Glomerular endothelial cell (primary cell): ENCODE results near the gene TET3. TPM values are rescaled to one million over a fixed set of nuclear protein-coding genes. Genes with fewer than 3 reads are reported as not detected.
A peak's percentile ranks its signal among the peaks of the same experiment; 100 is the strongest.

Experiments used
- DNase-seq: peaks from one replicate; pipeline ENCODE4 v3.0.0-alpha.2; 2011; ENCODE audit warnings: low read depth, low spot score; ENCODE audit errors: extremely low read depth
- total RNA-seq: library from RNA; depleted of rRNA; stranded (reverse); fragments of >200 nt; gene quantifications from 2 replicates; pipeline ENCODE4 v1.2.3, GENCODE V29; 2015

Gene TET3
- total RNA-seq, 1 donor from 2014 or later: 13.7 TPM

DNA sequence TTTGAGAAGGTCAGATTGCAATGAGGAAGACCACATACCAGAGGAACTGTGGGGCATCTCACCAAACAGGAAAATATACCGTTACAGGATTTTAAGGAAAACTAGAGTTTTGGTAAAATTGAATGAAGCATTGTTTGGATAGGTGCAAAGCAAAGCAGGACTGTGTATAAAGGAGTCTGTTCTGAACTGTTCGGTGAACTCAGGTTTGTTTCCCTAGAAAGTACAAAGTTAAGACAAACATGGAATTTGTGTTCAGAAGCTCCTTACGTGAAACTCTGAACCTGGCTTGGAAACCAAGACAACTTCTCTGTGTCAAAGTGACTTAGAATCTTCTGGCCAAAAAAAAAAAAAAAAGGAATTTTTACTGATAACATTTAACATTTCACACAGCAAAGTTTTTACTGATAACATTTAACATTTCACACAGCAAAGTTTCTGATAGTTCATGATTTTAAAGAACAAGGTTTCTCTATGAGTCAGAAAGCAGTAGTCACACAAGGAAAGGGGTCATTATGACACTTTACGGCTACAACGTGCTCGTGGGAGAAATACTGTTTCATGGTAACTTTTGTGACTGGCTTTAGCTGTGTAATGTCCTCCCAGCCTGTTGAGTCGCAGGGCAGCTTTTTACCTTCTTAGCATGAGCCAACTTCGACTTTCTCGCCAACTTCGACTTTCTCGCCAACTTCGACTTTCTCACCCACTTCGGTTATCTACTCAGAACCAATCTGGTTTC is 21.2 kb upstream of the TET3 start:
- no peak for DNase-seq

DNA sequence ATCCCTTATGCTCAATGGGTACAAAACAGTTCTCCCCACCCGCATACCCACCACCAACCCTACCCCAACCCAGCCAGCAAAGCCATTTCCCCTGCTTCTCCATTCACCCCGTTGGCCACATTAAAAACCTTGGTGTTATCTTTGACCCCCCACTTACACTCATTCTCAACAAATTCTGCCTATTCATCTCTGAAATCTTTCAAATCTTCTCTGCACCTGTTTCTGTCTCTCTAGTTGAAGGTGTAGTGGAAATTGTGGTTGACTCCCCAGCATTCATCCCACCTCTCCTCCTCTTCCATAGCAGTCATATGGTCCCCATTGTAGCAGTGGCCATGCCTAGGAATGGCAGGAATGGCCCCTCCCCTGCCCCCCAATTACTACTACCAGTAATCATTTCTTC is 20.5 kb upstream of the TET3 start:
- no peak for DNase-seq

- DNase-seq: no peak
These were observed 19.7 kb upstream of the TET3 start for GRCh38 chr2:73965053-73965452.

- DNase-seq: no peak
These were observed 16.3 kb upstream of the TET3 start for GRCh38 chr2:73968357-73968937.

DNA sequence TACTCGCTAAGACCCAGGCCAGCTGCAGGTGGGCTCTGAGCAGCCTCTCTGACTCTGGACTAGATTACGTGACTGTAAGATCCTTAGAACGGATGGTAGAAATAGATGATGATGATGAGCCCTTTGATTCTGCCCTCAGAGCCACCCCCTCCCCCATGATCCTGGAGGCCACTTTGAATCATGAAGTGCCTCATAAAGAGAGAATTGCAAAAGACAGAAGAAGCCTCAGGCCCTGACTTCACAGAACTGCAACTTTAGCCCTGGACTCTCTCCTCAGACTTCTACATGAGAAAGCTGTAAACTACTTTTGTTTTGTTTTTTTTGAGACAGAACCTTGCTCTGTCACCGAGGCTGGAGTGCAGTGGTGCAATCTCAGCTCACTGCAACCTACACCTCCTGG is 15.4 kb upstream of the TET3 start:
- DNase-seq: no peak

DNA sequence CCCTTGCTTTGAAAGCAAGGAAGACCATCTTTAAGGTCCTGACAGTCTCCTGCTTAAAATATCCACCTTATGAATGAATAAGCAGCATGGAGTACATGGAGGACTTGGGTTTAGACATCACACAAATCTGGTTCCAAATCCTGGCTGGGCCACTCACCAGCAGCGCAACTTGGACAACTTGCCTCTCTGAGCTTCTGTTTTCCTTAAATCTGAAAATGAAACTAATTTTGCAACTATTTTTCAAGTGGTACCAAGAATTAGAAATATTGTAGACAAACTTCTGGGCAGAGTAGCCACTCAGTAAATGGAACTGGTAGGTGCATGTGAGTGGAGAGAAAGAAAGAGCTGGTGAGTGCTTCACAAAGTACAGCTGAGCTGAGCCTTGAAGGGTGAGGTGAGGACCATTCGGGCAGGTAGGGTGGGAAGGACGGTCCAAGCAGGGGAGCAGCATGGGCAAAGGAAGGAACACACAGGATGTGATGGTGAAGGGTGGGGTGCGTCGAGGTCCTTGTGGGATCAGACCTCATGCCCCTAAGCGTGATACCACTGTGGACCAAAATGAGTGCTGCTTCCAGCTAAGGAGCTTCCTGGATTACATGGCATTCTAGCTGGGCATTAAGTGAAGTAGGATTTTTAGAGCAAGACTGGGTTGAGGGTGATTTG is 14.4 kb upstream of the TET3 start:
- no peak for DNase-seq

- DNase-seq: no peak
These were observed 13.7 kb upstream of the TET3 start for GRCh38 chr2:73970850-73971471.

- DNase-seq: no peak
These were observed 13.0 kb upstream of the TET3 start for GRCh38 chr2:73971722-73972121.

DNA sequence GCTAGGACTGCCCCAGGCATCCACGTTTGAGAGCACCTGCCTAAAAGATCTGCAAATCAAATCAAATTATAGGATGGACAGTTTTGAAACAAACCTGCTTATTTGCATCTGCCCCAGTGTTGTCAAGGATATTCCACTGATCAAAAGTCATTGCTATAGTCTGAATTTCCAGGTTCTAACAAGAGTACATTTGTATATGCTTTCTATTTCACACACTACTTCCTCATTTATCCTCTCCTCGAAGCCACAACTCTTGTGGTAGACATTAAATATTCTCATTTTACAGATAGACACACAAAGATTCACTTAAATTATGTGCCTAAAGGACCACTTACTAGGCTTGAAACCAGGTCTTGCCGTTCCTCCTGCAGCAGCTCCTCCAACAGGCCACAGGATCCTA is 11.9 kb upstream of the TET3 start:
- no peak for DNase-seq

- DNase-seq: no peak
These were observed 9.0 kb upstream of the TET3 start for GRCh38 chr2:73975731-73976130.

- DNase-seq: no peak
These were observed 7.9 kb upstream of the TET3 start for GRCh38 chr2:73976803-73977202.

DNA sequence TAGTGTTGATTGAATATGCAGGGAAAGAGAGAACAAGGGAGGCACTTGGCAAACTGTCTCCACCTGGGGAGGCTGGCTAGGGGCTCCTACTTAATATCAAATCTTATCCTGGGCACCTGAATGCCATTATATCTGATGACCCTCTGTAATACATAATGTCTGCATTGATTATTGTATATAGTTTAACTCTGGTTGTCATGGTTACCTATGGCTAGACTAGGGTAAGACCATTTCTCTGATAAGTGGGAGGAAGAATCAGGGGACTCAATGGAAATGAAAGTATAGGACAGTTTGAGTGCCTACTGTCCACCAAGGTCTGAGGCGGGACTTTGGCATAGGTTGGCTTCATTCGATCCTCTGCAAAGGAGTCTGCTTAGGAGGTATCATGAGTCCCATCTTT is 7.2 kb upstream of the TET3 start:
- no peak for DNase-seq

DNA sequence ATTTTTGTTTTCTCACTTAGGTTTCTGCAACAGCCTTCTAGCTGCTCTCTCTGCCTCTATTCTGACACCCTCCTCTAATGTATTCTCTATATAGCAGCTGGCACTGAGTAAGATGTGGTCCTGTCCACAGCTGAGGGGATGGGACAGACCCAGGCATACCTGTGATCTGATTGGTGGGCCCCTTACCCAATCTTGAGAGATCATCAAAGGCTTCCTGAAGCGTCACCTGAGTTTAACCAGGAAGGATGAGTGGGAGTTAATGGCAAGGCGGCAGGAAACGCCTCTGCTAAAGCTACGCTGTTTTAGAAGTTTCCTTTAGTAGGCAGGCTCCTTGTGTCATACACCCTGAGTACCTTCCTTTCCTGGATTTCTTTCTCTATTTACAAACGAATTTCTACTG is 5.7 kb upstream of the TET3 start:
- no peak for DNase-seq

- DNase-seq: peak; percentile 29
These were observed 5.0 kb upstream of the TET3 start for GRCh38 chr2:73979686-73980085.

- no peak for DNase-seq
These were observed 4.1 kb upstream of the TET3 start for GRCh38 chr2:73980566-73980965.

DNA sequence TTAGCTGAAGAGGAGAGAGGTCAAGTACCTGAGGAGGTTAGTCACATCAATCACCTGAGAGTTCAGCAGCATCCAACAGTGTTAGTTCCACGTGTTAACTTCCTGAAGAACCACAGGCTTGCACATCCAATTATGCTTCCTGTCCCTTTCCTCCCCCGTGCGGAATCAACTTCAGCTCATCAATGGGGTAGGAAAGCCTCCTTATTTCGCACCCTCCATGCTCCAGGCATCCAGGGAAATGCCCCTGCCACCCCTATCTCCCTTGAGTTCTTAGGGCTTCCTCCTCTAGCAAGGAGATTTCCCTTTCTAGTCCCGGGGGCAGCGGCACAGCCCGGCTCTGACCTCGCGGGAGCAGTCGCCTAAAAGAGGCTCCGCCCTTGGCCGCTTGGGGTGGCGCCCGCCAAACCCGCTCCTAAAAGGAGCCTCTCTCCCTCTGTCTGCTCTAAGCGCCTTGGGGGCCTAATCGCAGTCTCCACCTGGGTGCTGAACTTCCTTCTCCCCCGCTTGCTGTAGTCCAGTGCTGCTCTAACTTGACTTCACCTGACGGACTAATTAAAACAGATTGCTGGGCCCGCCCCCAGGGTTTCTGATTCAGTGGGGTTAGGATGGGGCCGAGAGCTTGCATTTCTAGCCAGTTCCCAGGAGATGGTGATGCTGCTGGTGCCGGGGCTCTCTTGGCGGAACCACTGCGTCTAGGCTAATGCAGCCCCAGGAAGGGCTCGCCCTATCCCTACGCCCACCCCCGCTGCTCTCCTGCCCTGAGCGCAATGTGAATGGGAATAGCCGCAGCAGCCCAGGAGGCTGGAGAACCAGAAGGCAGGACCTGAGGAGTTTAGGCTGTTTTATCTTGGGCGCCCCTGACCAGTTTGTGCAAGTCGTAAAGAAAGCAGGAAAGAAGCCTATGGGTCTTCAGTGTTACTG is 3.4 kb upstream of the TET3 start:
- no peak for DNase-seq

DNA sequence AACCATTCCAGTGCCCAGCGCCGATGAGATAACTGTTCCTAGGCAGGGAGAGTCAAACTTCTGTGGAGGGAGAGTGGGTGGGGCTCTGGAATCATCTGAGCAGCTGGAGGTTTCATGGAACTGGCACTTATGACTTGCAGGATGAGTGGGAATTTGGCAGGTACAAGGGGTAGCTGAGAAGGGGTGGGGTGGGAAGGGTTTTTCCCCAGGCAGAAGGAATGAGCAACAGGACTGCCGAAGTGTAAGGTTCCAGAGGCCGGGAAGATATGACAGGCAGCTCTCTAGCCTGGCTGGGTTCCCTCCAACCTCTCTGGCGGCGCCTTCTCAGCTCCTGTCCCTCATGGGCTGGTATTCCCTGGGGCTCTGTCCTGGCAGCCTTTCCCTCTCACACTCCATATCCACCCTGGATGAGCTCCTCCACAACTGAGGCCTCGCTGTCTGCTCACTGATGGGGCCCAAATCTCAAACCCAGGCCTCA is 2.5 kb upstream of the TET3 start:
- DNase-seq: no peak

DNA sequence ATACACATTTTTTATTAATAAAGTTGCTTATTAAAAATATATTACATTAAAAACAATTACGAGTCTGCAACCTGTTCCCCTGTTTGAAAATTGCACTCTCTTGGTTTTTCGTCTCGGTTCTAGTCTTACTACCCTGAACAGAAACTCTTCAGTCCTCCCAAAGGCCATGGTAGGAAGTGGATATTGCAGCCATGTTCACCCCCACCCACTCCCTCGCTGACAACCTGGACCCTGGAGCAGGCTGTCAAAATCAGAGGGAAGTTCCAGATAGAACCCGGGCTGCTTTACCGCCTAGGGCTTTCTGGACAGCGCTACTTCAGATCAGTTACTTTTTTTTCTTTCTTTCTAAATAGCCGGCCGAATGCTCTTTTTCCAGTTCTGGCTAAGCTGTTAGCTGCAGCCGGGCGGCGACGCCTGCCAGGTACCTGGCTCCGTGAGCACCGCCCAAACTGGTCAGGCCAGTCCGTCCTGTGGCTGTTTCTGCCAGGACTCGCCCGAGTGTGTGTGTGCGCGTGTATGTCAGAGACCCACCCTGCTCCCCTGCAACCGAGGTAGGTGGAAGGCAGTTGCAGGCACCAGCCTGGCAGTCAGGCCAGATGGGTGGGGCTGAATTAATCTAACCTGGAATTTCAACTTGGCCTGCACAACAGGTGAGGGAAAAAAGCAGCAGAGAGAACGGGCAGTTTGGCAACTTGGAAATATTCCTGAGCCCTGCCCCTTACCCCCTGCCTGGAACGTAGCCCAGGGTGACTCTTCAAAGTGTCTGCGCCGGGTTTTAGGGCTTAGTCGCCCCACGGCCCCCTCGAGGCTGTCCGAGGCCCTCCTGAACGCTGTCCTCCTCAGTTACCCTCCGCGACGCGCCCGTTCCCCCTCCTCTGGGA is 1.1 kb upstream of the TET3 start:
- DNase-seq: no peak

- DNase-seq: no peak
These were observed 205 bp downstream of the TET3 start for GRCh38 chr2:73984922-73985307.
